ENCODE results near the gene TMEM198.
A peak's percentile ranks its signal among the peaks of the same experiment; 100 is the strongest.

Gene TMEM198

DNA sequence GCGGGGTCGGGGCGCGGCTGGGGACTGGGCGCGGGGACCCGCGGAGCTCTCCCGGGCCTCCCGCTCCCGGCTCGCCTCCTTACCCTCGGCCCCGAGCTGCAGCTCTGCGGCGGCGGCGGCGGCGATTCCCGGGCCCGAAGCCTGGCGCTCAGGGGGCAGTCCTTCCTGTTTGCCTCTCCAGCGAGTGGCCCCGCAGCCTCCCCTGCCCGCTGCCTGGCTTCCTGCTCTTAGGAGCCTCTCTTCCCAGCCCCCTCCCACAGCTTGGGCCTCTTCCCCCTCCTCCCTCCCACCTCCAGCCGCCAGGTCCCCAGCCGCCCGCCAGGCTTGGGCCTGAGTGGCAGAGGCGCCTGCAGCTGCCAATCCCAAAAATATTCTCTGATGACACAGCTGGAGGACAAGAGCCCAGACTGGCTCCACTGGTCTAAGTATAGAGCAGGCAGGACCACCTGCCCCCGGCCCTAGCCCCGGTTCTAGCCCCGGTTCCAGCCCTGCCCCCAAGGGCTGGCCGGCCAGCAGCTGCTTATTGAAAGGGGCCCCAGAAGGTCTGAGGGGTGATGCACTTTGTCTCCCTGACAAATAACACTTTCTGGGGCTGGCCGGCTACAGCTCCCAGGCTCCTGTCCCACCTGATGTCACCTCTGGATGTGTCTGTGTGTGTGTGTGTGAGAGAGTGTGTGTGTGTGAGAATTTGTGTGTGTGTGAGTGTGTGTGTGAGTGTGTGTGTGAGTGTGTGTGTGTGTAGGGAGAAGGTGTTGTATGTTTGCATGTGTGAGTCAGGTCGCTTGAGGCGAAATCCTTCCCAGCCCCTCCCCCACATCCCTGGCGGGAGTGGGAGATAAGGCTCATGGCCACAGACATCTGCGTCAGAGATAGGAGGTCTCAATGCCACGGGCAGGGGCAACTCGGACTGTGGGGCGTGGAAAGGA is 27.7 kb downstream of the TMEM198 start, which contains the start of gene OBSL1:
Gene OBSL1, minus strand, starts transcription at position 229 of the 926 bp plus-strand sequence. CDS start 307 bp downstream, outside the sequence.
- no peak for TF ChIP-seq CTBP1 (IDR thresholded peaks at IDR 0.05; ENCODE audit: borderline replicate concordance)
- no peak for TF ChIP-seq HDGF (IDR thresholded peaks at IDR 0.05; ENCODE audit: borderline replicate concordance)
- TF ChIP-seq ELF4 (IDR thresholded peaks at IDR 0.05) = no peak
- TF ChIP-seq, protein P1, sequence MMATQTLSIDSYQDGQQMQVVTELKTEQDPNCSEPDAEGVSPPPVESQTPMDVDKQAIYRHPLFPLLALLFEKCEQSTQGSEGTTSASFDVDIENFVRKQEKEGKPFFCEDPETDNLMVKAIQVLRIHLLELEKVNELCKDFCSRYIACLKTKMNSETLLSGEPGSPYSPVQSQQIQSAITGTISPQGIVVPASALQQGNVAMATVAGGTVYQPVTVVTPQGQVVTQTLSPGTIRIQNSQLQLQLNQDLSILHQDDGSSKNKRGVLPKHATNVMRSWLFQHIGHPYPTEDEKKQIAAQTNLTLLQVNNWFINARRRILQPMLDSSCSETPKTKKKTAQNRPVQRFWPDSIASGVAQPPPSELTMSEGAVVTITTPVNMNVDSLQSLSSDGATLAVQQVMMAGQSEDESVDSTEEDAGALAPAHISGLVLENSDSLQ (IDR thresholded peaks at IDR 0.05) = peak; percentile 64; the same call in 1 of the 2 replicates
- TF ChIP-seq FOXM1 (IDR thresholded peaks at IDR 0.05; ENCODE audit: borderline replicate concordance) = no peak
- POLR2A ChIA-PET = interaction anchor here (0.6 to 2.1 kb wide), 10 partner anchors 9 to 167 kb away, joined by 3 to 28 read pairs (median 6); partner anchors contain the start of genes CHPF, STK11IP and TMEM198
- DNase-seq (ENCODE audit: extremely low spot score) = peak; percentile 77
- CTCF ChIA-PET = interaction anchor here (0.6 to 1.8 kb wide), 3 partner anchors 11 to 438 kb away, joined by 3 to 16 read pairs (median 3); no protein-coding TSS in a partner anchor

DNA sequence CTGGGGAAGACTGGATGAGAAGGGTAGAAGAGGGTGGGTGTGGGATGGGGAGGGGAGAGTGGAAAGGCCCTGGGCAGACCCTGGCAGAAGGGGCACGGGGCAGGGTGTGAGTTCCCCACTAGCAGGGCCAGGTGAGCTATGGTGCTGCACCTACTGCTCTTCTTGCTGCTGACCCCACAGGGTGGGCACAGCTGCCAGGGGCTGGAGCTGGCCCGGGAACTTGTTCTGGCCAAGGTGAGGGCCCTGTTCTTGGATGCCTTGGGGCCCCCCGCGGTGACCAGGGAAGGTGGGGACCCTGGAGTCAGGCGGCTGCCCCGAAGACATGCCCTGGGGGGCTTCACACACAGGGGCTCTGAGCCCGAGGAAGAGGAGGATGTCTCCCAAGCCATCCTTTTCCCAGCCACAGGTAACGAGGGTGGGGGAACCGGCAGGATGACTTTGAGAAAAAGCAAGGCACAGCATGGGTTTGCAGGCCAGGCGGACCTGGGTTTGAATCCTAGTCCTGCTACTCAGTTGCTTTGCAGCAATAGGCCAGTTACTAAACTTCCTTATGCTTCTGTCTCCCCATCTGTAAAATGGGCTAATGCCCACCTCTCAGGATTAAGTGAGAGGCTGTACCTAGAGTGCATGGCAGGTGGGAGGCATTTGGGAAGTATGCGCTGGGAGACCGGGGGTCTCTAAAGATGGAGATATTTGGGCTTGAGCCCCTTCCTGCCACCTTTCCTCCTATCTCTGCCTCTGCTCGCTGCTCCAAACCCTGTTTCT is 28.6 kb downstream of the TMEM198 start, which contains the start of gene INHA:
Gene INHA, plus strand, starts transcription at position 74 of the 765 bp plus-strand sequence. Its CDS starts 65 bp downstream, at position 139.
- ChIA-PET POLR2A (interaction anchor here (1.1 to 2.1 kb wide), 4 partner anchors 10 to 24 kb away, joined by 5 to 28 read pairs (median 8); partner anchors contain the start of gene STK11IP), CTCF (no interaction called here)
- TF ChIP-seq LEF1 (IDR thresholded peaks at IDR 0.05; ENCODE audit: borderline replicate concordance) (no peak), ZNF384 (IDR thresholded peaks at IDR 0.05) (no peak), NFRKB (IDR thresholded peaks at IDR 0.05) (no peak), SP1 (IDR thresholded peaks at IDR 0.05) (no peak), FOXA1 (IDR thresholded peaks at IDR 0.05) (no peak), L3MBTL2 (conservative IDR thresholded peaks at IDR 0.05) (no peak)

DNA sequence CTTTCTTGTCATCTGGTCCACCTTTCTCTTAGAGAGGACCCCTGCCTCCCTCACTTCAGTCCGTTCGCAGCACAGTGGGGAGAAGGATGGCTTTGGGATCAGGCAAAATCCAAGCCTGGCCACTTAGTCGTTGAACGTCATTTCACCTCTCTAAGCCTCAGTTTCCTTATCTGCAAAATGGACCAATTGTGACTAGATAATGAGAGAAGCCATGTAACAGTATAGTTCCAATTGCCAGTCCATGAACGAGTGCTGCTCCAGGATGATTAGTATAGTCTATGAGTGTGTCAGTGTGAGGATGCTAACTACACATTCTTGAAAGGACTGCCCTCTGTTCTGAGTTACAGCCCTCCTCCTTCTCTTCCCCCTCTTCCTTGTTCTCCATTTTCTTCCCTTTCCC is 29.3 kb downstream of the TMEM198 start:
- TF ChIP-seq NFRKB (IDR thresholded peaks at IDR 0.05) (no peak), BHLHE40 (IDR thresholded peaks at IDR 0.05; ENCODE audit: borderline replicate concordance) (no peak), SUZ12 (IDR thresholded peaks at IDR 0.05) (no peak), ZNF384 (IDR thresholded peaks at IDR 0.05) (no peak), TARDBP (IDR thresholded peaks at IDR 0.05) (no peak)
- DNase-seq (ENCODE audit: extremely low spot score) = no peak
- POLR2A ChIA-PET = no interaction called here
- CTCF ChIA-PET = no interaction called here

More for the DNA sequence above, 28.6 kb downstream of the TMEM198 start, which contains the start of gene INHA:
- DNase-seq (ENCODE audit: extremely low spot score) = no peak

DNA sequence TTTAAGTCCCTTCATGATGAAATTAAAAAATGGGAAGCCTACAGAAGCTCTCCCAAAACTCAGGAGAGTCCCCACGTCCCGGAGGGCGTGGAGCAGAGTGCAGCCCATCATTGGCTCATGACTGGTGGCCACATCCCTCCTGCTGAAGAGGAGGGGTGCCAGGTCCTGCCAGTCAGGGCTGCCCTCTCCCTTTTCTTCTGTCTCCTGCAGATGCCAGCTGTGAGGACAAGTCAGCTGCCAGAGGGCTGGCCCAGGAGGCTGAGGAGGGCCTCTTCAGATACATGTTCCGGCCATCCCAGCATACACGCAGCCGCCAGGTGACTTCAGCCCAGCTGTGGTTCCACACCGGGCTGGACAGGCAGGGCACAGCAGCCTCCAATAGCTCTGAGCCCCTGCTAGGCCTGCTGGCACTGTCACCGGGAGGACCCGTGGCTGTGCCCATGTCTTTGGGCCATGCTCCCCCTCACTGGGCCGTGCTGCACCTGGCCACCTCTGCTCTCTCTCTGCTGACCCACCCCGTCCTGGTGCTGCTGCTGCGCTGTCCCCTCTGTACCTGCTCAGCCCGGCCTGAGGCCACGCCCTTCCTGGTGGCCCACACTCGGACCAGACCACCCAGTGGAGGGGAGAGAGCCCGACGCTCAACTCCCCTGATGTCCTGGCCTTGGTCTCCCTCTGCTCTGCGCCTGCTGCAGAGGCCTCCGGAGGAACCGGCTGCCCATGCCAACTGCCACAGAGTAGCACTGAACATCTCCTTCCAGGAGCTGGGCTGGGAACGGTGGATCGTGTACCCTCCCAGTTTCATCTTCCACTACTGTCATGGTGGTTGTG is 30.9 kb downstream of the TMEM198 start:
- TF ChIP-seq, protein P1 (IDR thresholded peaks at IDR 0.05) = no peak
- no peak for TF ChIP-seq HDGF (IDR thresholded peaks at IDR 0.05; ENCODE audit: borderline replicate concordance)
- no peak for TF ChIP-seq L3MBTL2 (conservative IDR thresholded peaks at IDR 0.05)
- TF ChIP-seq NFRKB (IDR thresholded peaks at IDR 0.05) = no peak
- TF ChIP-seq ZNF384 (IDR thresholded peaks at IDR 0.05) = no peak
- no peak for TF ChIP-seq FOXK2 (IDR thresholded peaks at IDR 0.05)
- no peak for TF ChIP-seq LEF1 (IDR thresholded peaks at IDR 0.05; ENCODE audit: borderline replicate concordance)
- no peak for TF ChIP-seq ARNT (IDR thresholded peaks at IDR 0.05)
- no peak for TF ChIP-seq ELF4 (IDR thresholded peaks at IDR 0.05)
- ChIA-PET POLR2A (interaction anchor here (1.4 kb wide), 1 partner anchor 15 kb away, joined by 3 read pairs; no protein-coding TSS in a partner anchor), CTCF (no interaction called here)
- DNase-seq (ENCODE audit: extremely low spot score) = no peak

DNA sequence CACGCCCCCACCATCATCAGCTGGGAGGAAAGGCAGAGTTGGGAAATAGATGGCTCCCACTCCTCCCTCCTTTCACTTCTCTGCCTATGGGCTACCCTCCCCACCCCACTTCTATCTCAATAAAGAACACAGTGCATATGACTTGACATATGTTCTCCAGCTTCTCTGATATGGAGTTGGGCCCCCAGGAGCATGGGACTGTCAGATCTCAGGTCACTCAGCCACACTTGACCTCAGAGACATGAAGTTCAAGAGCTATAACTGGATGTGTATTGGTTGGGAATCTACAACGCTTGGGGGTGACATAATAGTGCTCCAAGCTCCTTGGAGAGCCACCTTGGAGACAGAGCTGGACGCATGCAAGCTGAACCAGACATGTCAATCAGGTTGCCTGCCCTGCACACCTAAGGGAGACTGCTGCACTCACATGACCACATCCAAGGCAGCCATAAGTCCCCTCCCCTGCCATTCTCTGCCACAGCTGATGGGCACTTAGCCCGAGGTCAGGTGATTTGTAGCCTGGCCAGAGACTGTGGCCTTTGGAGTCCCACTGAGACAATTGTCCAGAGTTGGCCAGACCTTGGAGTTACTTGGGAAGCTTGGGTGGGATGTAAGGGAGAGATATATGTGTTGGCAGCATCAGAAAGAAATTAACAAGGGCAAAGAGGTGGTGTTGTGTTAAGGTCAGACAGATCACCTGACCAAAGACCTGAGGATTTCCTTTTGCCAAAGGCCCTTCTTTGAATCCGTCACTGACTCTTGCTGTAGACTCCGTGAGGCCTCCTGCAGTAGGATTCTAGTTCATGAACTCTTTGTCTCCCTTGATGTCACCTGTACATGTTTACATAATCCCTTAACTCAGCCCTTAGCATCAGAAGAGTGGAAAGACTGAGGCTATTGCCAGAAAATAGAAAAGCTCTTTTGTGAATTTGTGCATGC is 32.0 kb downstream of the TMEM198 start:
- DNase-seq (ENCODE audit: extremely low spot score) = no peak
- POLR2A ChIA-PET = interaction anchor here (1.0 to 2.0 kb wide), 4 partner anchors 16 to 26 kb away, joined by 3 to 9 read pairs (median 4); partner anchors contain the start of gene STK11IP
- TF ChIP-seq, protein P1 (IDR thresholded peaks at IDR 0.05) = no peak
- TF ChIP-seq ZNF384 (IDR thresholded peaks at IDR 0.05) = no peak
- CTCF ChIA-PET = no interaction called here

All from HEK293T (cell line).